DOHH2 (cell line): Measurements from ENCODE around the gene ALKAL2.

Experiments
- H3F3A ChIP-seq: fragments of 200-600 bp; sonication (generic), shearing (Covaris generic); 2 replicates; pipeline ENCODE4 v1.6.0; 2016; ENCODE audit warnings: antibody characterized with exemption, mild to moderate bottlenecking; ENCODE audit not compliant: control insufficient read depth, insufficient read depth
- H3K27ac ChIP-seq: fragments of 200-600 bp; sonication (generic); 2 replicates; pipeline ENCODE4 v1.5.1; 2014; ENCODE audit warnings: low read depth, mild to moderate bottlenecking, low read length, moderate library complexity
- H3K27me3 ChIP-seq: fragments of 200-600 bp; sonication (generic); 2 replicates; pipeline ENCODE4 v1.6.1; 2014; ENCODE audit warnings: mild to moderate bottlenecking, low read length, mixed read lengths; ENCODE audit not compliant: control insufficient read depth
- H3K36me3 ChIP-seq: fragments of 200-600 bp; sonication (generic); 2 replicates; pipeline ENCODE4 v1.6.1; 2014; ENCODE audit warnings: mild to moderate bottlenecking, low read length, moderate library complexity, mixed read lengths; ENCODE audit not compliant: control insufficient read depth
- H3K4me1 ChIP-seq: fragments of 200-600 bp; sonication (generic); 2 replicates; pipeline ENCODE4 v1.6.1; 2014; ENCODE audit warnings: mild to moderate bottlenecking, low read length, mixed read lengths; ENCODE audit not compliant: control insufficient read depth
- H3K4me2 ChIP-seq: fragments of 200-600 bp; sonication (generic); 2 replicates; pipeline ENCODE4 v1.6.0; 2014; ENCODE audit warnings: mild to moderate bottlenecking, low read length, moderate library complexity
- H3K4me3 ChIP-seq: fragments of 200-600 bp; sonication (generic); 2 replicates; pipeline ENCODE4 v1.5.1; 2014; ENCODE audit warnings: mild to moderate bottlenecking, low read length, mixed read lengths
- H3K79me2 ChIP-seq: fragments of 200-600 bp; sonication (generic); 2 replicates; pipeline ENCODE4 v1.6.1; 2014; ENCODE audit warnings: mild to moderate bottlenecking, low read length, mixed read lengths; ENCODE audit not compliant: control insufficient read depth
- H3K9me2 ChIP-seq: fragments of 200-600 bp; sonication (generic); replicated peaks from 2 replicates; pipeline ENCODE4 v1.6.1; 2014; ENCODE audit warnings: mild to moderate bottlenecking, low read length, mixed read lengths; ENCODE audit not compliant: control insufficient read depth
- H3K9me3 ChIP-seq: fragments of 200-600 bp; sonication (generic); 2 replicates; pipeline ENCODE4 v1.6.1; 2014; ENCODE audit warnings: antibody characterized with exemption, low read length, mixed read lengths; ENCODE audit not compliant: control insufficient read depth, insufficient read depth
- H4K20me1 ChIP-seq: fragments of 200-600 bp; sonication (generic); 2 replicates; pipeline ENCODE4 v1.6.0; 2014; ENCODE audit warnings: low read depth, mild to moderate bottlenecking, antibody characterized with exemption, low read length, moderate library complexity; ENCODE audit not compliant: control insufficient read depth, insufficient read depth
- EZH2phosphoT487 ChIP-seq: fragments of 200-600 bp; sonication (generic); IDR thresholded peaks from 2 replicates; pipeline ENCODE4 v1.6.1; 2017; ENCODE audit warnings: borderline replicate concordance, mild to moderate bottlenecking, antibody characterized with exemption, low read length, moderate library complexity, mixed read lengths
- TF ChIP-seq, protein P1 (sequence below): fragments of 200-600 bp; sonication (generic); IDR thresholded peaks from one replicate; pipeline ENCODE4 v1.5.1; 2014; ENCODE audit warnings: antibody characterized with exemption, mild to moderate bottlenecking, low read depth, low read length; ENCODE audit not compliant: poor library complexity, severe bottlenecking

The ALKAL2 gene

DNA sequence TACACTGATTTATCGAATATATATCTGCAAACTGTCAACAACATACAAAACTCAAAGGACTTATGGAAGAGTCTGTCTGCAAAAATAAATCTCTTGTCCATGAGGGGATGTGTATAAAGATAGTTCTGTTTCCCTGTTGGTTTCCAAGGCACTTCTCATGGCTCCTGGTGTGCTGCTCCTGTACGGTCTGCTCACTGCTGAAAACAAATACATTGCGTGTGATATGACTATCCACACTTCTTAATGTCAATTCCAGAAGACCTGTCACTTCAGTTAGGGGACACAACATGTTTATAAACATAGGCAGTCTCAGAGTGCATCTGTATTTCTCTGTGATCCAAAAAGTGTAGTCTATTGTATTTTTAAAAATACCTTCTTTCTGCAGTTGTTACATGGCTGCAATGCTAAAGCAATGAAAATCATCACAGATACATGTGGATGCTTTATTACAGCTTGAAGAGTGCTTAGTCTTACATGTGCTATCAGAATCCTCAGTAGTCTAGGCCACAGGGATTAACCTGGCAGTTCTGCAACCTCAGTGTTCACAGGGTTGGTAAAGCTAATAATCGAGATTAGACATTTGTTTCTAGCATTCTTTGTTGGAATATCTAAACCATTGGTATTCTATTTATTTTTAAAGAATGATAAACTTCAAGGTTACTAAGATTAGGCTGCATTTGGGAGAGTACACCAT, 7.8 kb downstream of the ALKAL2 start:
- peaks cover 70% of the 10 kb centered on the region for H3K36me3 ChIP-seq

DNA sequence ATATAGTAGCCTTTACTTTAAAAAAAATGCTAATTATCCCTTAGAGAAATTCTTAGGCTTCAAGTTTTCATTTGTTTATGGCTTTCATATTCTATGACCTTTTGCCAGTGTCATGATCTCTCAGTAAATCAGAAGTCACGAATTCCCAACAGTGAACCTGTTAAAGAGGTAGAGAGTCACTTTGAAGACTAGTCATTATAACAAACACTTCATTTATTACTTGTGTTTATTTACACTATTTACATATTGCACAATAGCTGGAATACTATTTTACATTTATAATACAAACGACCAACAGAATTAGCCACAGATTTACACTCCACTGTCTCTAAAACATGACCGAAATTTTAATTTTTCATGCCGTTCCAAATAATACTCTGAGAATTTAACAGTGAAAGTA, 8.5 kb downstream of the ALKAL2 start:
- H3K36me3 ChIP-seq, result peaks cover 77% of the 10 kb centered on the region
- H3K9me2 ChIP-seq, result no peaks in the 10 kb centered on the region
- H3K4me2 ChIP-seq, result no peak overlapping the region
- TF ChIP-seq EZH2phosphoT487, result no peak
- TF ChIP-seq, protein P1, sequence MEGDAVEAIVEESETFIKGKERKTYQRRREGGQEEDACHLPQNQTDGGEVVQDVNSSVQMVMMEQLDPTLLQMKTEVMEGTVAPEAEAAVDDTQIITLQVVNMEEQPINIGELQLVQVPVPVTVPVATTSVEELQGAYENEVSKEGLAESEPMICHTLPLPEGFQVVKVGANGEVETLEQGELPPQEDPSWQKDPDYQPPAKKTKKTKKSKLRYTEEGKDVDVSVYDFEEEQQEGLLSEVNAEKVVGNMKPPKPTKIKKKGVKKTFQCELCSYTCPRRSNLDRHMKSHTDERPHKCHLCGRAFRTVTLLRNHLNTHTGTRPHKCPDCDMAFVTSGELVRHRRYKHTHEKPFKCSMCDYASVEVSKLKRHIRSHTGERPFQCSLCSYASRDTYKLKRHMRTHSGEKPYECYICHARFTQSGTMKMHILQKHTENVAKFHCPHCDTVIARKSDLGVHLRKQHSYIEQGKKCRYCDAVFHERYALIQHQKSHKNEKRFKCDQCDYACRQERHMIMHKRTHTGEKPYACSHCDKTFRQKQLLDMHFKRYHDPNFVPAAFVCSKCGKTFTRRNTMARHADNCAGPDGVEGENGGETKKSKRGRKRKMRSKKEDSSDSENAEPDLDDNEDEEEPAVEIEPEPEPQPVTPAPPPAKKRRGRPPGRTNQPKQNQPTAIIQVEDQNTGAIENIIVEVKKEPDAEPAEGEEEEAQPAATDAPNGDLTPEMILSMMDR, result no peak
- H4K20me1 ChIP-seq, result peaks cover 17% of the 10 kb centered on the region; the same call in 1 of the 2 replicates
- no peaks in the 10 kb centered on the region for H3K27me3 ChIP-seq
- peaks cover 13% of the 10 kb centered on the region for H3K4me1 ChIP-seq
- no peaks in the 10 kb centered on the region for H3K9me3 ChIP-seq
- peaks cover 26% of the 10 kb centered on the region for H3K79me2 ChIP-seq
- H3K4me3 ChIP-seq, result no peak overlapping the region
- H3K27ac ChIP-seq, result no peak overlapping the region
- no peaks in the 10 kb centered on the region; the same call in 1 of the 2 replicates for H3F3A ChIP-seq

More for the DNA sequence above, 7.8 kb downstream of the ALKAL2 start:
- Histone ChIP-seq H3K27me3 (no peaks in the 10 kb centered on the region), H4K20me1 (peaks cover 16% of the 10 kb centered on the region; the same call in 1 of the 2 replicates), H3K79me2 (peaks cover 19% of the 10 kb centered on the region), H3K4me2 (no peak overlapping the region), H3K4me1 (peaks cover 6% of the 10 kb centered on the region), H3K4me3 (no peak overlapping the region), H3K27ac (no peak overlapping the region), H3K9me3 (no peaks in the 10 kb centered on the region), H3K9me2 (no peaks in the 10 kb centered on the region), H3F3A (no peaks in the 10 kb centered on the region; the same call in 1 of the 2 replicates)
- TF ChIP-seq, protein P1, result no peak
- TF ChIP-seq EZH2phosphoT487, result no peak

DNA sequence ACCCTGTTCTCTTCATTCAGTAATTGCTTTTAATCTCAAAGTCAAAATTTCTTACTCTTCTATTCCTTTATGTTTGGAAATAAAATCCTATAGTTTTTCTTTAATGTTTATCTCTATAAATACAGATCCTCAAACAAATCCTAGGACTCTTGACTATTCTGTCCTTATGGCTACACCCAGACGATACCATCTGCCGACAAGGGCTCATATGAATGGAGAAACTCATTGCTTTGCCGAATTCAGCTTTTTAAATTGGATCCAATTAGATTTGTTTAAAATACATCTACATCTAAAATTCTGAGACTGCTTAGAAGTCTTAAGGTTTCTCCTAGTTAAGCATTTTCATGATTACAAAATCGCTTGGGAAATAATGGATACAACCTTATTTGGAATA, 9.0 kb downstream of the ALKAL2 start:
- TF ChIP-seq EZH2phosphoT487, result no peak
- TF ChIP-seq, protein P1, result no peak
- Histone ChIP-seq H3K79me2 (peaks cover 31% of the 10 kb centered on the region), H3K4me2 (no peak overlapping the region), H3F3A (no peaks in the 10 kb centered on the region; the same call in 1 of the 2 replicates), H3K9me2 (no peaks in the 10 kb centered on the region), H4K20me1 (peaks cover 17% of the 10 kb centered on the region; the same call in 1 of the 2 replicates), H3K27ac (no peak overlapping the region), H3K9me3 (no peaks in the 10 kb centered on the region), H3K4me3 (no peak overlapping the region), H3K36me3 (peaks cover 82% of the 10 kb centered on the region), H3K4me1 (peaks cover 15% of the 10 kb centered on the region), H3K27me3 (no peaks in the 10 kb centered on the region)
